A673 (cell line): ENCODE data around the gene PLLP.

Source experiments
- EZH2 ChIP-seq: fragments of 200-600 bp; sonication (generic); IDR thresholded peaks from 2 replicates; pipeline ENCODE4 v1.6.1; 2017; ENCODE audit warnings: borderline replicate concordance, low read depth, mild to moderate bottlenecking, mixed read lengths, antibody characterized with exemption, low read length; ENCODE audit not compliant: poor library complexity, severe bottlenecking
- TF ChIP-seq, protein P1 (sequence below): fragments of 300-800, 200-600 bp; sonication (generic); conservative IDR thresholded peaks from 2 replicates; pipeline ENCODE4 v1.5.1; 2017; ENCODE audit warnings: low read depth, mild to moderate bottlenecking, antibody characterized with exemption, low read length, moderate library complexity, mixed read lengths

DNA sequence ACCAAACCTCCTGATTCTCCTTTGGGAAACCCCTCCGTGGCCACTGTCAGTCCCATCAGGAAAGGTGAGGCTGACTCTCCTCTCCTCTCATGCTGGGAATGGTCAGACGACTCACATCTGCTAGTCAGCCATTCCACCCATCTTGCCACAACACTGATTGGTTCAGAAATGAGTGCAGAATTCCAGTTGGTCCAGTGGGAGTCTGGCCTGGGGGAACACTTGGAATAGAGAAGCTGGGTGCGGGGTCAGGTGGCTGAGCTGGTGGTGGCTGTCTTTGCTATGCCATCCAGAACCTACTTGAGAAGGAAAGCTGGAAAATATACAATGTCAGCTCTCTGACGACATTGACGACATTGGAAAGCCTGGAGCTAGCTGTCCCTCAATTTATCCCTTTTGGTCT lies 23.6 kb upstream of the PLLP start:
- TF ChIP-seq, protein P1, sequence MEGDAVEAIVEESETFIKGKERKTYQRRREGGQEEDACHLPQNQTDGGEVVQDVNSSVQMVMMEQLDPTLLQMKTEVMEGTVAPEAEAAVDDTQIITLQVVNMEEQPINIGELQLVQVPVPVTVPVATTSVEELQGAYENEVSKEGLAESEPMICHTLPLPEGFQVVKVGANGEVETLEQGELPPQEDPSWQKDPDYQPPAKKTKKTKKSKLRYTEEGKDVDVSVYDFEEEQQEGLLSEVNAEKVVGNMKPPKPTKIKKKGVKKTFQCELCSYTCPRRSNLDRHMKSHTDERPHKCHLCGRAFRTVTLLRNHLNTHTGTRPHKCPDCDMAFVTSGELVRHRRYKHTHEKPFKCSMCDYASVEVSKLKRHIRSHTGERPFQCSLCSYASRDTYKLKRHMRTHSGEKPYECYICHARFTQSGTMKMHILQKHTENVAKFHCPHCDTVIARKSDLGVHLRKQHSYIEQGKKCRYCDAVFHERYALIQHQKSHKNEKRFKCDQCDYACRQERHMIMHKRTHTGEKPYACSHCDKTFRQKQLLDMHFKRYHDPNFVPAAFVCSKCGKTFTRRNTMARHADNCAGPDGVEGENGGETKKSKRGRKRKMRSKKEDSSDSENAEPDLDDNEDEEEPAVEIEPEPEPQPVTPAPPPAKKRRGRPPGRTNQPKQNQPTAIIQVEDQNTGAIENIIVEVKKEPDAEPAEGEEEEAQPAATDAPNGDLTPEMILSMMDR = no peak
- TF ChIP-seq EZH2 = no peak
